ENCODE results near the gene CACNA2D1. TPM values are rescaled to one million over a fixed set of nuclear protein-coding genes. Genes with fewer than 3 reads are reported as not detected.

The CACNA2D1 gene
- total and polyA plus RNA-seq, 8 donors = 1.8 to 72.7 (median 5.7) TPM

GRCh38 chr7:82393840-82394220 is 49.7 kb downstream of the CACNA2D1 start:
- no peaks in the 10 kb centered on the region for H3K9me3 ChIP-seq
- intact Hi-C loops (cut with DNase I; ENCODE audit: low total_unique reads) = no loop called here
- no peak overlapping the region for H3K27ac ChIP-seq
- no peaks in the 10 kb centered on the region for H3K4me1 ChIP-seq
- 91 to 92% (median 92%) methylated on average over 2 of the region's 2 CpGs for WGBS, 5 donors
- TF ChIP-seq CTCF (IDR thresholded peaks at IDR 0.05) (no peak), POLR2AphosphoS5 (IDR thresholded peaks at IDR 0.05) (no peak), EP300 (IDR thresholded peaks at IDR 0.05) (no peak), POLR2A (IDR thresholded peaks at IDR 0.05) (no peak)
- no peak for DNase-seq
- no peaks in the 10 kb centered on the region for H3K27me3 ChIP-seq
- no peak overlapping the region for H3K4me3 ChIP-seq
- H3K36me3 ChIP-seq = no peaks in the 10 kb centered on the region

GRCh38 chr7:82393076-82393839 is 50.3 kb downstream of the CACNA2D1 start:
- TF ChIP-seq EP300 (IDR thresholded peaks at IDR 0.05) (no peak), POLR2A (IDR thresholded peaks at IDR 0.05) (no peak), POLR2AphosphoS5 (IDR thresholded peaks at IDR 0.05) (no peak), CTCF (IDR thresholded peaks at IDR 0.05) (no peak)
- DNase-seq = no peak
- Histone ChIP-seq H3K9me3 (no peaks in the 10 kb centered on the region), H3K4me3 (no peak overlapping the region), H3K27ac (no peak overlapping the region), H3K27me3 (no peaks in the 10 kb centered on the region), H3K4me1 (no peaks in the 10 kb centered on the region), H3K36me3 (no peaks in the 10 kb centered on the region)
- 79 to 91% (median 87%) methylated on average over 4 of the region's 4 CpGs for WGBS, 5 donors
- intact Hi-C loops (cut with DNase I; ENCODE audit: low total_unique reads) = no loop called here

GRCh38 chr7:82390936-82391335 is 52.6 kb downstream of the CACNA2D1 start:
- no peak for DNase-seq
- intact Hi-C loops (cut with DNase I; ENCODE audit: low total_unique reads) = no loop called here
- H3K36me3 ChIP-seq = no peaks in the 10 kb centered on the region

GRCh38 chr7:82389876-82390275 is 53.7 kb downstream of the CACNA2D1 start:
- TF ChIP-seq CTCF (IDR thresholded peaks at IDR 0.05) = no peak
- no peak for TF ChIP-seq EP300 (IDR thresholded peaks at IDR 0.05)
- no peak for TF ChIP-seq POLR2A (IDR thresholded peaks at IDR 0.05)
- no peak for TF ChIP-seq POLR2AphosphoS5 (IDR thresholded peaks at IDR 0.05)
- Histone ChIP-seq H3K27ac (no peak overlapping the region), H3K4me3 (no peak overlapping the region), H3K9me3 (no peaks in the 10 kb centered on the region), H3K36me3 (no peaks in the 10 kb centered on the region), H3K27me3 (no peaks in the 10 kb centered on the region), H3K4me1 (no peaks in the 10 kb centered on the region)
- WGBS, 5 donors = 77 to 90% (median 86%) methylated on average over 3 of the region's 3 CpGs
- no peak for DNase-seq
- intact Hi-C loops (cut with DNase I; ENCODE audit: low total_unique reads) = no loop called here

More at GRCh38 chr7:82390936-82391335, 52.6 kb downstream of the CACNA2D1 start:
- H3K9me3 ChIP-seq = no peaks in the 10 kb centered on the region
- no peak overlapping the region for H3K4me3 ChIP-seq
- no peaks in the 10 kb centered on the region for H3K27me3 ChIP-seq
- TF ChIP-seq POLR2AphosphoS5 (IDR thresholded peaks at IDR 0.05) (no peak), EP300 (IDR thresholded peaks at IDR 0.05) (no peak), CTCF (IDR thresholded peaks at IDR 0.05) (no peak), POLR2A (IDR thresholded peaks at IDR 0.05) (no peak)
- H3K27ac ChIP-seq = no peak overlapping the region
- H3K4me1 ChIP-seq = no peaks in the 10 kb centered on the region
